ENCODE data around the gene TRABD2B. TPM values are rescaled to one million over a fixed set of nuclear protein-coding genes. Genes with fewer than 3 reads are reported as not detected.

TRABD2B gene
- total and polyA plus RNA-seq, 2 of the 13 experiments (the other 11 are each of a cell fraction or from before 2014, with no cell fraction given) = 0.04 TPM; not detected in 1

DNA sequence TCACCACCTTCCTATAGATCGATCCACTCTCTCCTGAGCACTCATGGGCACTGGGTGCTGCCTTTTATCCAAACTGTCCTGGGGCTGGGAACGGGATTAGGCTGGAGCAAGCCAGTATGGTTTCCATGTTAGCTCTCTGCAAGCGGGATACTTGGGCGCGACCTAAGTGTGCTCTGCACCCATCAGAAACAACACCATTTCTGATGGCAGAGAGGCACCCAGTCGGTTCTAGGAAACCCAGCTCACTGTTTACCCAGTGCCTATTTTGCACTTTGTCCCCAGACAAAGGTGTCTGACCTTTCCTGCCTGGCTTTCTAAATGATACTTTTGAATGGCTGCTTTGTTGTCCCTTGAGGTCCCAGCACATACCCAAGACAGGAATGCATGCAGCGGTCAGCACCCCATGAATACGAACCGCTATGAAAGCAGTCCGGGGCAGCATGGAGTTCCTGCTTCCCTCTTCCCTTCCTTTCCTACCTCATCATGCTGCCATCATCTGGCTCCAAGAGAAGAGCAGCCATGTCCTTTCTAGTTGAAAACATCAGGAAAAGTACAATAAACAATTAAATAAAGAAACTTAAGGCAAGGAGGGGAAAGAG is 83.9 kb downstream of the TRABD2B start (continued):
- TF ChIP-seq, protein P1, sequence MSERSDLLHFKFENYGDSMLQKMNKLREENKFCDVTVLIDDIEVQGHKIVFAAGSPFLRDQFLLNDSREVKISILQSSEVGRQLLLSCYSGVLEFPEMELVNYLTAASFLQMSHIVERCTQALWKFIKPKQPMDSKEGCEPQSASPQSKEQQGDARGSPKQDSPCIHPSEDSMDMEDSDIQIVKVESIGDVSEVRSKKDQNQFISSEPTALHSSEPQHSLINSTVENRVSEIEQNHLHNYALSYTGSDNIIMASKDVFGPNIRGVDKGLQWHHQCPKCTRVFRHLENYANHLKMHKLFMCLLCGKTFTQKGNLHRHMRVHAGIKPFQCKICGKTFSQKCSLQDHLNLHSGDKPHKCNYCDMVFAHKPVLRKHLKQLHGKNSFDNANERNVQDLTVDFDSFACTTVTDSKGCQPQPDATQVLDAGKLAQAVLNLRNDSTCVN (CRISPR knock-in tag; IDR thresholded peaks at IDR 0.05; ENCODE audit: borderline replicate concordance) = no peak
- no peak for TF ChIP-seq ZNF207 (IDR thresholded peaks at IDR 0.05; ENCODE audit: borderline replicate concordance)
- no peak for TF ChIP-seq SNAI1 (CRISPR knock-in tag; IDR thresholded peaks at IDR 0.05; ENCODE audit: borderline replicate concordance)
- TF ChIP-seq, protein P2, sequence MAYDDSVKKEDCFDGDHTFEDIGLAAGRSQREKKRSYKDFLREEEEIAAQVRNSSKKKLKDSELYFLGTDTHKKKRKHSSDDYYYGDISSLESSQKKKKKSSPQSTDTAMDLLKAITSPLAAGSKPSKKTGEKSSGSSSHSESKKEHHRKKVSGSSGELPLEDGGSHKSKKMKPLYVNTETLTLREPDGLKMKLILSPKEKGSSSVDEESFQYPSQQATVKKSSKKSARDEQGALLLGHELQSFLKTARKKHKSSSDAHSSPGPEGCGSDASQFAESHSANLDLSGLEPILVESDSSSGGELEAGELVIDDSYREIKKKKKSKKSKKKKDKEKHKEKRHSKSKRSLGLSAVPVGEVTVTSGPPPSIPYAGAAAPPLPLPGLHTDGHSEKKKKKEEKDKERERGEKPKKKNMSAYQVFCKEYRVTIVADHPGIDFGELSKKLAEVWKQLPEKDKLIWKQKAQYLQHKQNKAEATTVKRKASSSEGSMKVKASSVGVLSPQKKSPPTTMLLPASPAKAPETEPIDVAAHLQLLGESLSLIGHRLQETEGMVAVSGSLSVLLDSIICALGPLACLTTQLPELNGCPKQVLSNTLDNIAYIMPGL (CRISPR knock-in tag; IDR thresholded peaks at IDR 0.05; ENCODE audit: borderline replicate concordance in 1 of 2, low read depth in 1 of 2) = 0 out of 4 replicates have a peak, but pooled peaks have one; percentile 53 to 70
- TF ChIP-seq TOE1 (CRISPR knock-in tag; IDR thresholded peaks at IDR 0.05) = no peak; the same call in 1 of the 2 replicates
- no peak for TF ChIP-seq RELA (CRISPR knock-in tag; IDR thresholded peaks at IDR 0.05)
- TF ChIP-seq XBP1 (CRISPR knock-in tag; IDR thresholded peaks at IDR 0.05) = no peak
- TF ChIP-seq, protein P3, sequence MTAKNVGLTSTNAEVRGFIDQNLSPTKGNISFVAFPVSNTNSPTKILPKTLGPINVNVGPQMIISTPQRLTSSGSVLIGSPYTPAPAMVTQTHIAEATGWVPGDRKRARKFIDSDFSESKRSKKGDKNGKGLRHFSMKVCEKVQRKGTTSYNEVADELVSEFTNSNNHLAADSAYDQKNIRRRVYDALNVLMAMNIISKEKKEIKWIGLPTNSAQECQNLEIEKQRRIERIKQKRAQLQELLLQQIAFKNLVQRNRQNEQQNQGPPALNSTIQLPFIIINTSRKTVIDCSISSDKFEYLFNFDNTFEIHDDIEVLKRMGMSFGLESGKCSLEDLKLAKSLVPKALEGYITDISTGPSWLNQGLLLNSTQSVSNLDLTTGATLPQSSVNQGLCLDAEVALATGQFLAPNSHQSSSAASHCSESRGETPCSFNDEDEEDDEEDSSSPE (CRISPR knock-in tag; IDR thresholded peaks at IDR 0.05) = no peak; the same call in 1 of the 2 replicates
- TF ChIP-seq ZNF331 (CRISPR knock-in tag; IDR thresholded peaks at IDR 0.05) = peak; percentile 89
- no peak for TF ChIP-seq CC2D1A (CRISPR knock-in tag; IDR thresholded peaks at IDR 0.05)
- TF ChIP-seq CHD2 (IDR thresholded peaks at IDR 0.05; ENCODE audit: low read depth, low read length) = no peak
- TF ChIP-seq CBX2 (IDR thresholded peaks at IDR 0.05; ENCODE audit: low read depth, low read length) = no peak
- TF ChIP-seq CBX2 (CRISPR knock-in tag; IDR thresholded peaks at IDR 0.05; ENCODE audit: low read depth) = no peak
- TF ChIP-seq GABPB1 (CRISPR knock-in tag; IDR thresholded peaks at IDR 0.05) = peak; percentile 26; the same call in 1 of the 2 replicates
- peak; percentile 48; the same call in 1 of the 2 replicates for TF ChIP-seq WIZ (CRISPR knock-in tag; IDR thresholded peaks at IDR 0.05)
- TF ChIP-seq, protein P4, sequence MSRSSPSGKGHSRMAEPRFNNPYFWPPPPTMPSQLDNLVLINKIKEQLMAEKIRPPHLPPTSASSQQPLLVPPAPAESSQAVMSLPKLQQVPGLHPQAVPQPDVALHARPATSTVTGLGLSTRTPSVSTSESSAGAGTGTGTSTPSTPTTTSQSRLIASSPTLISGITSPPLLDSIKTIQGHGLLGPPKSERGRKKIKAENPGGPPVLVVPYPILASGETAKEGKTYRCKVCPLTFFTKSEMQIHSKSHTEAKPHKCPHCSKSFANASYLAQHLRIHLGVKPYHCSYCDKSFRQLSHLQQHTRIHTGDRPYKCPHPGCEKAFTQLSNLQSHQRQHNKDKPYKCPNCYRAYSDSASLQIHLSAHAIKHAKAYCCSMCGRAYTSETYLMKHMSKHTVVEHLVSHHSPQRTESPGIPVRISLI (CRISPR knock-in tag; IDR thresholded peaks at IDR 0.05; ENCODE audit: borderline replicate concordance) = peak; percentile 42; the same call in 1 of the 2 replicates
- TF ChIP-seq ZNF24 (IDR thresholded peaks at IDR 0.05) = no peak
- TF ChIP-seq DMAP1 (CRISPR knock-in tag; IDR thresholded peaks at IDR 0.05) = peak; percentile 80
- peak; percentile 68 for TF ChIP-seq THAP11 (CRISPR knock-in tag; IDR thresholded peaks at IDR 0.05)
- TF ChIP-seq STAG1 (CRISPR knock-in tag; IDR thresholded peaks at IDR 0.05) = peak; percentile 46
- peak; percentile 22; the same call in 1 of the 2 replicates for TF ChIP-seq MIER2 (CRISPR knock-in tag; IDR thresholded peaks at IDR 0.05)
- TF ChIP-seq ZNF230 (CRISPR knock-in tag; IDR thresholded peaks at IDR 0.05) = peak; percentile 57; the same call in 1 of the 2 replicates
- peak; percentile 83 for TF ChIP-seq ERF (CRISPR knock-in tag; IDR thresholded peaks at IDR 0.05)
- TF ChIP-seq KLF9 (CRISPR knock-in tag; IDR thresholded peaks at IDR 0.05; ENCODE audit: low read depth) = peak; percentile 34; the same call in 1 of the 2 replicates
